GM12873 (cell line): ENCODE results near the gene MYF5.

ENCODE experiments used
- TF ChIP-seq, protein P1 (sequence below): IDR thresholded peaks from 2 replicates; pipeline ENCODE4 v1.5.1; 2012; ENCODE audit warnings: low read depth, mild to moderate bottlenecking, moderate library complexity, low read length, control low read depth; ENCODE audit not compliant: insufficient read depth; ENCODE audit errors: missing control alignments

Gene MYF5

GRCh38 chr12:80684077-80684495, 32.6 kb upstream of the MYF5 start:
- TF ChIP-seq, protein P1, sequence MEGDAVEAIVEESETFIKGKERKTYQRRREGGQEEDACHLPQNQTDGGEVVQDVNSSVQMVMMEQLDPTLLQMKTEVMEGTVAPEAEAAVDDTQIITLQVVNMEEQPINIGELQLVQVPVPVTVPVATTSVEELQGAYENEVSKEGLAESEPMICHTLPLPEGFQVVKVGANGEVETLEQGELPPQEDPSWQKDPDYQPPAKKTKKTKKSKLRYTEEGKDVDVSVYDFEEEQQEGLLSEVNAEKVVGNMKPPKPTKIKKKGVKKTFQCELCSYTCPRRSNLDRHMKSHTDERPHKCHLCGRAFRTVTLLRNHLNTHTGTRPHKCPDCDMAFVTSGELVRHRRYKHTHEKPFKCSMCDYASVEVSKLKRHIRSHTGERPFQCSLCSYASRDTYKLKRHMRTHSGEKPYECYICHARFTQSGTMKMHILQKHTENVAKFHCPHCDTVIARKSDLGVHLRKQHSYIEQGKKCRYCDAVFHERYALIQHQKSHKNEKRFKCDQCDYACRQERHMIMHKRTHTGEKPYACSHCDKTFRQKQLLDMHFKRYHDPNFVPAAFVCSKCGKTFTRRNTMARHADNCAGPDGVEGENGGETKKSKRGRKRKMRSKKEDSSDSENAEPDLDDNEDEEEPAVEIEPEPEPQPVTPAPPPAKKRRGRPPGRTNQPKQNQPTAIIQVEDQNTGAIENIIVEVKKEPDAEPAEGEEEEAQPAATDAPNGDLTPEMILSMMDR: no peak

DNA sequence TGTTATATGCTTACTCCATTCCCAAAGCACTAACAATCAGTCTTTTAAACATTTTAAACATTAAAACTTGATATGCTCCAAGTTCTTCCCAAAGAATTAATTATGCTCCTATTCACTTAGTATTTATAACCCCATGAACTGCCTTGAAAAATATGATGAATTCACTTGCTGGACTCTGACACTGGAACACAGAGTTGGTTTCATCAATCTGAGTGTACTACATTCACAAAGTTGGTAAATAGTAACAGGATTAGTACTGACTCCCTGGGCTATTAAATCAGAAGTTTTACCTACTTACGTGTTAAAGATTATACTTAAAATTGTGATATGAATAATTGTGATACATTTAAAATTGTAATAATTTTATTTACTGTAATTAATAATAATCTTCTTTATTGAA, 26.6 kb upstream of the MYF5 start:
- TF ChIP-seq, protein P1: no peak

GRCh38 chr12:80690513-80690912, 26.2 kb upstream of the MYF5 start:
- TF ChIP-seq, protein P1: no peak

DNA sequence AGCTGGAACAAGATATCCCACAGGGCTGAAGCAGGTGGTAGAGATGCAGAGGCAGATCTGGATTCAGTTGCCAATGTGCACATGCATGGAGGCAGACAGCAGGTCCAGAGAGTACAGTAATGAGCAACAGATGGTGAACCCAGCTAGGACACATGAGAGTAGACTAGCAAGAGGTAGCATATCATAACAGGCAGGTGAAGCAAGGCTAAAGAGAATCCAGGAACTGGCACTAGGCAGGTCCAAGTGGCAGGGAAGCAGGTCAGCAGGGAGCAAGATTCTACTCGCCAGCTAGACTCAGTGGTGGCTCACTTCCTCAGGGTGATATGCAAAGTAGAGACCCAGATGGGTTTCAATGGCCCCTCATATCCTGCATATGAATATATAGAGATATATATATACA, 24.6 kb upstream of the MYF5 start:
- TF ChIP-seq, protein P1: no peak

- TF ChIP-seq, protein P1: no peak
Measured at GRCh38 chr12:80697270-80697887, 19.3 kb upstream of the MYF5 start.

DNA sequence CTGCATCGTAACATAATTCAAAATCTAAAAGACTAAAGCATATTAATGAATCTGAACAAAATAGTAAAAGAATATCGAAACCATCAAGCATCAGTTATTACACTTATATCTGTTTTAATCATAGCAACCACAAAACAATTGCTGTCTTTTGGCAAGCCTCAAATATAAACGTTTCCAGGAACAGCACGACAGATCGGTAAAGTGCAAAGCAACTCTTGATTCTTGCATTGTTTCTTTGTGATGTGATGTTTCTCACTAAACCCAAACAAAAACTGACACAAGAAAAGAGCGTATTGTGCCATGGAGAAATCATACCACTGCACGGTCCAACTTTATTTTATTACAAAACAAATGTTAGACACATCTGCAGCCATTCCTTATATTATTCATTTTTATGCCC, 18.5 kb upstream of the MYF5 start:
- TF ChIP-seq, protein P1: no peak

DNA sequence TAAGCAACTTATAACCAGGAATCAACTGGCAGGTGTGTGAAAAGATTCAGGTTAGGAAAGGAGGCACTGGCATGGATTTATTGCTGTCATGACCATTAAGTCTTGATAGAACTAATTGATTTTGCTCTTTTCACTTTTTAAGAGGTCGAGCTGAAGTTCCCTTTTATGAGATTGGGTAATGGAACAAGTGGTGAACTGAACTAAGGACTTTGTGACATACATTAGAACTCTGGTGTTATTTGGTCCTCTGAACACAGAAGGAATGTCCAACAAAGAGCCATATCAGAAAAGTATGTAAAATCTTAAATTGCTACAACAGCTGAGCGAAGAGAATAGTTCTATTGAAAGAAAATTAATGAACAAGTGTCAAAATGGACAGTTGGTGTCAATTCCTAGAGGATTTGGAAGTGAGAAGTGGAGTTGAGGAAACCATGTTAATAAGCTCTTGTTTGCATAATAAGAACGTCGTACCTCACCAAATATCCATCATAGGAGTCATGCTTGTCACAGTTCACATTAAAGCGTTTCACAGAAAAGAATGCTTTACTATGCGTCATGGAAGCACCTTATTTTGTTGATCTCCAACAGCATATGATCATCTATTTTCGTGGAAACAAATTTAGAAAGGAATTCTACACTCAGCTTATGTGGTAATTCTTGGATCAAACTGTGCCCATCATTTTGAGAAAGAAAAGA, 17.7 kb upstream of the MYF5 start:
- TF ChIP-seq, protein P1: no peak
